Measurements from ENCODE around the gene MGAT4D.
"Not testable (repeated sequence)": the region's sequence is repeated elsewhere in the genome, so short reads cannot be mapped to it uniquely, and the experiment has no call there.

The MGAT4D gene

GRCh38 chr4:140497747-140498636 is at the start of gene MGAT4D:
MGAT4D (minus strand) TSS chr4:140498293; CDS start chr4:140498222, 71 bp downstream.
- DNase-seq (ENCODE audit: low spot score), result no peak

- no peak for DNase-seq (ENCODE audit: low spot score)
Observed at GRCh38 chr4:140533951-140534480, 35.9 kb upstream of the MGAT4D start.

- DNase-seq (ENCODE audit: low spot score), result no peak
Observed at GRCh38 chr4:140529434-140529833, 31.3 kb upstream of the MGAT4D start.

GRCh38 chr4:140523857-140524742 is 26.0 kb upstream of the MGAT4D start, which contains the start of gene ELMOD2:
ELMOD2 (plus strand) TSS chr4:140524168; CDS start chr4:140525429, 1,261 bp downstream.
- peak; percentile 99 for DNase-seq (ENCODE audit: low spot score)

- DNase-seq (ENCODE audit: low spot score), result no peak
Observed at GRCh38 chr4:140523370-140523856, 25.3 kb upstream of the MGAT4D start.

- DNase-seq (ENCODE audit: low spot score), result no peak
Observed at GRCh38 chr4:140515423-140515822, 17.3 kb upstream of the MGAT4D start.

- DNase-seq (ENCODE audit: low spot score), result not testable (repeated sequence)
Observed at GRCh38 chr4:140513765-140514164, 15.7 kb upstream of the MGAT4D start.

- DNase-seq (ENCODE audit: low spot score), result no peak
Observed at GRCh38 chr4:140504261-140504660, 6.2 kb upstream of the MGAT4D start.

GRCh38 chr4:140499391-140499790 is 1.3 kb upstream of the MGAT4D start:
- DNase-seq (ENCODE audit: low spot score), result no peak

- DNase-seq (ENCODE audit: low spot score), result no peak
Observed at GRCh38 chr4:140497405-140497746, 717 bp downstream of the MGAT4D start.

- DNase-seq (ENCODE audit: low spot score), result no peak
Observed at GRCh38 chr4:140485939-140486338, 12.2 kb downstream of the MGAT4D start.

GRCh38 chr4:140483445-140483844 is 14.6 kb downstream of the MGAT4D start:
- DNase-seq (ENCODE audit: low spot score), result no peak

- DNase-seq (ENCODE audit: low spot score), result no peak
Observed at GRCh38 chr4:140472156-140472555, 25.9 kb downstream of the MGAT4D start.

GRCh38 chr4:140469791-140470733 is 28.0 kb downstream of the MGAT4D start:
- DNase-seq (ENCODE audit: low spot score), result peak; percentile 27

- no peak for DNase-seq (ENCODE audit: low spot score)
Observed at GRCh38 chr4:140466146-140466545, 31.9 kb downstream of the MGAT4D start.

- no peak for DNase-seq (ENCODE audit: low spot score)
Observed at GRCh38 chr4:140463614-140464013, 34.5 kb downstream of the MGAT4D start.

GRCh38 chr4:140463182-140463581 is 34.9 kb downstream of the MGAT4D start:
- no peak for DNase-seq (ENCODE audit: low spot score)

GRCh38 chr4:140450352-140450751 is 47.7 kb downstream of the MGAT4D start:
- DNase-seq (ENCODE audit: low spot score), result no peak

- no peak for DNase-seq (ENCODE audit: low spot score)
Observed at GRCh38 chr4:140448830-140449229, 49.3 kb downstream of the MGAT4D start.

- DNase-seq (ENCODE audit: low spot score), result no peak
Observed at GRCh38 chr4:140448162-140448561, 49.9 kb downstream of the MGAT4D start.

- not testable (repeated sequence) for DNase-seq (ENCODE audit: low spot score)
Observed at GRCh38 chr4:140444347-140444746, 53.7 kb downstream of the MGAT4D start.

Measured in D341Med (cell line).